CD4-positive, CD25-positive, alpha-beta regulatory T cell (primary cell): ENCODE results near the gene PER2. TPM values are rescaled to one million over a fixed set of nuclear protein-coding genes. Genes with fewer than 3 reads are reported as not detected.

Source experiments
- ATAC-seq, 2 donors: fragments of 150-1000 bp; cut with Tn5 transposase; one replicate each; pipeline ENCODE4 v1.10.0; 2021; ENCODE audit warnings: low read depth in 2 of 2, moderate number of reproducible peaks in 2 of 2, moderate library complexity in 1 of 2
- DNase-seq, 3 donors: peaks; one replicate each; pipeline versions ENCODE4 v3.0.0 to v3.0.0-alpha.2; 2012 to 2022; ENCODE audit warnings: mixed read lengths in 1 of 3
- H3K27ac ChIP-seq: one replicate; pipeline ENCODE4 v1.7.0; 2013; ENCODE audit warnings: mild to moderate bottlenecking, low read length; ENCODE audit not compliant: insufficient read depth, poor library complexity, severe bottlenecking
- H3K27me3 ChIP-seq: one replicate; pipeline ENCODE4 v1.7.0; 2013; ENCODE audit warnings: low read length; ENCODE audit not compliant: control insufficient read depth, insufficient read depth
- H3K36me3 ChIP-seq: one replicate; pipeline ENCODE4 v1.7.0; 2013; ENCODE audit warnings: mild to moderate bottlenecking, low read length, moderate library complexity; ENCODE audit not compliant: control insufficient read depth, insufficient read depth
- H3K4me1 ChIP-seq: 2 replicates; pipeline ENCODE4 v1.7.0; 2013; ENCODE audit warnings: mild to moderate bottlenecking, low read length; ENCODE audit not compliant: insufficient read depth, control insufficient read depth, poor library complexity, severe bottlenecking
- H3K4me3 ChIP-seq: one replicate; pipeline ENCODE4 v1.7.0; 2013; ENCODE audit warnings: low read depth, mild to moderate bottlenecking, low read length, moderate library complexity
- H3K9me3 ChIP-seq, 2 experiments: 1 replicate in 1 of 2; 2 replicates in 1 of 2; pipeline ENCODE4 v1.7.0; 2013; ENCODE audit warnings: low read length in 2 of 2, mild to moderate bottlenecking in 1 of 2, moderate library complexity in 1 of 2; ENCODE audit not compliant: control insufficient read depth in 2 of 2
- H3K27ac Mint-ChIP-seq, 3 donors: one replicate each; pipeline ENCODE4 v1.8.0; 2020 to 2022; ENCODE audit warnings: mild to moderate bottlenecking in 3 of 3, mixed read lengths in 3 of 3, moderate library complexity in 2 of 3
- H3K27me3 Mint-ChIP-seq: one replicate; pipeline ENCODE4 v1.8.0; 2022; ENCODE audit warnings: mild to moderate bottlenecking, mixed read lengths
- H3K36me3 Mint-ChIP-seq: one replicate; pipeline ENCODE4 v1.8.0; 2020; ENCODE audit warnings: mixed read lengths
- H3K4me1 Mint-ChIP-seq, 4 donors: one replicate each; pipeline ENCODE4 v1.8.0; 2020 to 2022; ENCODE audit warnings: mixed read lengths in 4 of 4, mild to moderate bottlenecking in 1 of 4
- H3K4me3 Mint-ChIP-seq, 4 donors: one replicate each; pipeline ENCODE4 v1.8.0; 2020 to 2022; ENCODE audit warnings: mild to moderate bottlenecking in 4 of 4, mixed read lengths in 4 of 4, moderate library complexity in 3 of 4
- H3K9me3 Mint-ChIP-seq, 7 donors: one replicate each; pipeline ENCODE4 v1.8.0; 2020 to 2022; ENCODE audit warnings: mixed read lengths in 7 of 7, mild to moderate bottlenecking in 3 of 7, moderate library complexity in 2 of 7
- polyA plus RNA-seq, 4 donors: library from polyadenylated mRNA; unstranded; fragments of 300-500 nt; fragmentation: Illumina TruSeq; gene quantifications; one replicate each; pipeline ENCODE4 v1.2.3, GENCODE V29; 2021
- total RNA-seq: library from RNA; stranded (reverse); gene quantifications from one replicate; pipeline ENCODE4 v1.2.3, GENCODE V29; 2022

The PER2 gene
- total and polyA plus RNA-seq, 5 donors from 2014 or later = 1.8 to 29.7 (median 4.1) TPM

DNA sequence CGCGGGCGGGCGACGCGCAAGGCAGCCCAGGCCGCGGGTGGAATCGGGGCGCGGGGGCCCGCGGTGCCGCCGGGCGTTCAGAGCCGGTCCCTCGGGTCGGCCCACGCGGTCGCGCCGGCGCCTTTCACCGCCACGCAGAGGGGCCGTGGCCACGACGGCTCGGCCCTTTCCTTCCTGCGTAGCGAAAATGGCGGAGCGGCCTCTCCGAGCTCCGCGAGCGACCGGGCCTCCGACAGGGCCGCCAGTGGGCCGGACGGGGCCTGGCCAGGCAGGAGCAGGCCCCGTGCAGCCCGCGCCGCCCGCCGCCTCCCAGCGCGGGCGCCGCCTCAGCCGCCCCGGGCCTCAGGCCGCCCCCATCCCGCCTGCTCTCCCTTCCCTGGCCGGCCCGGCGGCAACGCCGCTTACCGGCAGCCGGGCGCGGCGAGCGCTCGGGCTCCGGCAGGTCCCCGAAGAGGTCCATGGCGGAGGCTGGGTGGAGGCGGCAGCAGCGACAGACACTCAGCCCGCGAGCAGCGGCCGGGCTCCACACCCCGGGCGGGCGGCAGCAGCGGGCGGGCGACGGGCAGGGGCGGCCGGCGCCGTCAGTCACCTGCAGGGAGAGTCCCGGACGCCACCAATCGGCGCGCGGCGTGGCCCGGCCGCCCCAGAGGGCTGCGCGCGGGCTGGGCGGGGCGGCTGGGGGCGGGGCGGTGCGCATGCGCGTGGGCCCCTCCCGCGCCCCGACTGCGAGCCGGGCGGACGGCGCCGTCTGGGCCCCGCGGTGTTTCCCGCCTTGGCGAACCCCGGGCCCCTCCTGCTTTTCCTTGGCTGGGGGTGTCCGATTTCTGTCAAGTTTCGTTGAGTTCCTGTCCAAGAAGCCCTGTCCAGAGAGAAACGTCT lies 85.1 kb downstream of the PER2 start, which contains the start of gene ILKAP:
Gene ILKAP, minus strand, starts transcription at position 602 of the 879 bp plus-strand sequence. Its CDS starts 142 bp downstream, at position 460.
- Mint-ChIP-seq H3K36me3 (peaks cover 9% of the 10 kb centered on the region), H3K4me3 (peak within 1 kb of the TSS; percentile 90 to 97 (median 94)), H3K27ac (peak within 1 kb of the TSS; percentile 63 to 89 (median 83)), H3K4me1 (peaks cover 30 to 52% (median 40%) of the 10 kb centered on the region in 4 donors), H3K9me3 (peaks cover 0 to 3% (median 0%) of the 10 kb centered on the region in 7 donors), H3K27me3 (no peaks in the 10 kb centered on the region)
- Histone ChIP-seq H3K27me3 (no peaks in the 10 kb centered on the region), H3K36me3 (no peaks in the 10 kb centered on the region), H3K4me3 (peak within 1 kb of the TSS; percentile 81), H3K27ac (peak within 1 kb of the TSS; percentile 77), H3K9me3 (no peaks in the 10 kb centered on the region), H3K4me1 (peaks cover 47% of the 10 kb centered on the region)
- peak; percentile 97 to 99 for ATAC-seq
- peak; percentile 86 to 91 (median 87) for DNase-seq

DNA sequence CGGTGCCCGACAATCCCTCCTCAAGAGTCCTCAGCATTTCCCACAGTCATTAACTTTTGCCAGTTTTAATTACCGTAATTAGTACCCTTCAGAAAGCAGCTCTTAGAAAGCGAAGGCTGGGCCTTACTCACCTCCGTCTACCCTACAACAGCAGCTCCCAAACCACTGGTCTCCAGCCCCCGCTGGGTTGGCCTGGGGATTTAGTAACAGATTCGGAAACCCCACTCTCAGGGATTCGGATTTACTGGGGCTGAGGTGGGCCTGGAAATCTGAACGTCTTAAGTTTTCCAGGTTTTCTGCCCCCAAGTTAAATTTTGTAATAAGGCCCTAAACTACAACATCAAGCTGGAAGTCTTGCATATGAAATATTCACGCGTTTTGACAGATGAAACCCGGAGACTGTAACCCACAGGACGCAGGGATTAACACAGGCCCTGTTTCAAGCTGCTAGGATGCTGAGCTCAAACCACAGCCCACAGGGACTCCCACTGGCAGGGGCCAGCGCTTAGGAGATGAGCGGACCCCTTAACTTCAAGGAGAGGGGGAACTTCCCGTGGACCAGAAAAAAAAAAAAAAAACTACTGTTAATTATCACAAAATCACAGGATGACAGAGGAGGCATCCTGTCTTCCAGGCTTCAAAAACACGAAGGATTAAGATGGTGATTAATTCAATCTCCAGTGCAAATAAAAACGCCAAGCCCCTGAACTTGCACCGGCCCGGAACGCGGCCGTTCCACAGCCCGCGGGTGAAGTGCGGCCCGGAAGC lies 85.9 kb downstream of the PER2 start:
- no peaks in the 10 kb centered on the region for H3K36me3 ChIP-seq
- Mint-ChIP-seq H3K36me3 (peaks cover 9% of the 10 kb centered on the region), H3K4me1 (peaks cover 34 to 61% (median 48%) of the 10 kb centered on the region in 4 donors), H3K9me3 (peaks cover 0 to 3% (median 0%) of the 10 kb centered on the region in 7 donors), H3K4me3 (peak overlapping the region; percentile 90 to 97 (median 94)), H3K27ac (peak overlapping the region; percentile 63 to 89 (median 83)), H3K27me3 (no peaks in the 10 kb centered on the region)
- peak overlapping the region; percentile 81 for H3K4me3 ChIP-seq
- ATAC-seq = no peak
- no peaks in the 10 kb centered on the region for H3K27me3 ChIP-seq
- H3K27ac ChIP-seq = peak overlapping the region; percentile 75
- peak in 2 of 3 donors; percentile 9 to 39 for DNase-seq
- H3K9me3 ChIP-seq = no peaks in the 10 kb centered on the region
- peaks cover 55% of the 10 kb centered on the region for H3K4me1 ChIP-seq

Other genes starting within 250 kb of the PER2 start
- 16.0 TPM for gene SCLY, start 227.6 kb downstream of the PER2 start, total RNA-seq
- 10 to 100 TPM; 10.3 to 17.8 (median 13.5) TPM for gene SCLY, start 227.6 kb downstream of the PER2 start, polyA plus RNA-seq
- not detected for gene ESPNL, start 188.3 kb downstream of the PER2 start, total RNA-seq
- gene ESPNL, start 188.3 kb downstream of the PER2 start, polyA plus RNA-seq = not detected
- gene KLHL30, start 149.9 kb downstream of the PER2 start, total RNA-seq = not detected
- gene KLHL30, start 149.9 kb downstream of the PER2 start, polyA plus RNA-seq = not detected
- gene ERFE, start 129.6 kb downstream of the PER2 start, total RNA-seq = not detected
- gene ERFE, start 129.6 kb downstream of the PER2 start, polyA plus RNA-seq = under 1 TPM in 1 of 4 donors, not detected in 3; 0.29 TPM
- 122 TPM for gene ILKAP, start 84.9 kb downstream of the PER2 start, total RNA-seq
- 10 to 100 TPM; 39.7 to 52.4 (median 49.2) TPM for gene ILKAP, start 84.9 kb downstream of the PER2 start, polyA plus RNA-seq
- gene HES6, start 48.6 kb downstream of the PER2 start, total RNA-seq = 1.5 TPM
- 1 to 10 TPM; 2.1 to 3.9 (median 2.5) TPM for gene HES6, start 48.6 kb downstream of the PER2 start, polyA plus RNA-seq
- 9.9 TPM for gene TRAF3IP1, start 31.9 kb upstream of the PER2 start, total RNA-seq
- 1 to 10 TPM; 3.1 to 3.8 (median 3.4) TPM for gene TRAF3IP1, start 31.9 kb upstream of the PER2 start, polyA plus RNA-seq
- gene ASB1, start 138.3 kb upstream of the PER2 start, total RNA-seq = 23.0 TPM
- gene ASB1, start 138.3 kb upstream of the PER2 start, polyA plus RNA-seq = 10 to 100 TPM; 17.6 to 22.0 (median 20.3) TPM